ENCODE measurements around the gene IFT20. TPM values are rescaled to one million over a fixed set of nuclear protein-coding genes. Genes with fewer than 3 reads are reported as not detected.

Gene IFT20
- total and polyA plus RNA-seq, 2 donors (not counting 1 experiment from before 2014, with no cell fraction given) = 51.4 to 53.7 TPM

- Histone ChIP-seq H3K9ac (ENCODE audit: insufficient read depth, low read length) (no peak overlapping the region), H4K20me1 (ENCODE audit: control insufficient read depth, extremely low read depth, insufficient read depth, low read length) (no peaks in the 10 kb centered on the region), H2AFZ (ENCODE audit: low read length) (no peak overlapping the region), H3K79me2 (ENCODE audit: control insufficient read depth, insufficient read depth, low read length) (no peaks in the 10 kb centered on the region), H3K9me3 (ENCODE audit: control insufficient read depth, insufficient read depth, low read depth, low read length) (no peaks in the 10 kb centered on the region), H3K4me2 (ENCODE audit: extremely low read depth, insufficient read depth, low read length) (no peak overlapping the region), H3K27me3 (ENCODE audit: control insufficient read depth, insufficient read depth, low read length) (no peaks in the 10 kb centered on the region), H3K36me3 (ENCODE audit: control insufficient read depth, insufficient read depth, low read length) (no peaks in the 10 kb centered on the region), H3K4me3 (replicated peaks in 1 of 4; ENCODE audit: control extremely low read depth in 1 of 4, insufficient read depth in 1 of 4, low read depth in 3 of 4, low read length in 4 of 4) (no peak overlapping the region), H3K4me1 (ENCODE audit: control insufficient read depth, extremely low read depth, insufficient read depth, low read length) (peaks cover 11% of the 10 kb centered on the region), H3K27ac (ENCODE audit: insufficient read depth, low read length) (no peak overlapping the region)
- TF ChIP-seq CTCF (conservative IDR thresholded peaks at IDR 0.05 in 1 of 2, IDR thresholded peaks at IDR 0.05 in 1 of 2; ENCODE audit: low read depth in 1 of 2, low read length in 2 of 2) (no peak), EZH2 (IDR thresholded peaks at IDR 0.05; ENCODE audit: low read length, missing control alignments) (no peak)
- no peak for DNase-seq (ENCODE audit: low read depth in 2 of 2)
Observed at GRCh38 chr17:28317099-28317965, 17.9 kb downstream of the IFT20 start.

- H3K27me3 ChIP-seq (ENCODE audit: control insufficient read depth, insufficient read depth, low read length) = no peaks in the 10 kb centered on the region
- H4K20me1 ChIP-seq (ENCODE audit: control insufficient read depth, extremely low read depth, insufficient read depth, low read length) = no peaks in the 10 kb centered on the region
- H3K9me3 ChIP-seq (ENCODE audit: control insufficient read depth, insufficient read depth, low read depth, low read length) = no peaks in the 10 kb centered on the region
- H2AFZ ChIP-seq (ENCODE audit: low read length) = no peak overlapping the region
- DNase-seq (ENCODE audit: low read depth in 2 of 2) = no peak
- no peak overlapping the region for H3K27ac ChIP-seq (ENCODE audit: insufficient read depth, low read length)
- H3K4me1 ChIP-seq (ENCODE audit: control insufficient read depth, extremely low read depth, insufficient read depth, low read length) = peaks cover 11% of the 10 kb centered on the region
- no peak overlapping the region for H3K9ac ChIP-seq (ENCODE audit: insufficient read depth, low read length)
- no peak overlapping the region for H3K4me2 ChIP-seq (ENCODE audit: extremely low read depth, insufficient read depth, low read length)
- H3K36me3 ChIP-seq (ENCODE audit: control insufficient read depth, insufficient read depth, low read length) = no peaks in the 10 kb centered on the region
- no peak overlapping the region for H3K4me3 ChIP-seq (replicated peaks in 1 of 4; ENCODE audit: control extremely low read depth in 1 of 4, insufficient read depth in 1 of 4, low read depth in 3 of 4, low read length in 4 of 4)
- no peaks in the 10 kb centered on the region for H3K79me2 ChIP-seq (ENCODE audit: control insufficient read depth, insufficient read depth, low read length)
- TF ChIP-seq CTCF (conservative IDR thresholded peaks at IDR 0.05 in 1 of 2, IDR thresholded peaks at IDR 0.05 in 1 of 2; ENCODE audit: low read depth in 1 of 2, low read length in 2 of 2) (no peak), EZH2 (IDR thresholded peaks at IDR 0.05; ENCODE audit: low read length, missing control alignments) (no peak)
Observed at GRCh38 chr17:28315846-28316705, 19.2 kb downstream of the IFT20 start.

GRCh38 chr17:28313841-28314240 lies 21.4 kb downstream of the IFT20 start:
- no peaks in the 10 kb centered on the region for H3K9me3 ChIP-seq (ENCODE audit: control insufficient read depth, insufficient read depth, low read depth, low read length)
- DNase-seq (ENCODE audit: low read depth in 2 of 2) = no peak
- H3K27ac ChIP-seq (ENCODE audit: insufficient read depth, low read length) = no peak overlapping the region
- no peaks in the 10 kb centered on the region for H3K36me3 ChIP-seq (ENCODE audit: control insufficient read depth, insufficient read depth, low read length)
- H3K9ac ChIP-seq (ENCODE audit: insufficient read depth, low read length) = no peak overlapping the region
- H3K27me3 ChIP-seq (ENCODE audit: control insufficient read depth, insufficient read depth, low read length) = no peaks in the 10 kb centered on the region
- H3K79me2 ChIP-seq (ENCODE audit: control insufficient read depth, insufficient read depth, low read length) = no peaks in the 10 kb centered on the region
- H4K20me1 ChIP-seq (ENCODE audit: control insufficient read depth, extremely low read depth, insufficient read depth, low read length) = no peaks in the 10 kb centered on the region
- H3K4me1 ChIP-seq (ENCODE audit: control insufficient read depth, extremely low read depth, insufficient read depth, low read length) = peaks cover 7% of the 10 kb centered on the region
- no peak overlapping the region for H2AFZ ChIP-seq (ENCODE audit: low read length)
- TF ChIP-seq EZH2 (IDR thresholded peaks at IDR 0.05; ENCODE audit: low read length, missing control alignments) (no peak), CTCF (conservative IDR thresholded peaks at IDR 0.05 in 1 of 2, IDR thresholded peaks at IDR 0.05 in 1 of 2; ENCODE audit: low read depth in 1 of 2, low read length in 2 of 2) (no peak)
- no peak overlapping the region for H3K4me2 ChIP-seq (ENCODE audit: extremely low read depth, insufficient read depth, low read length)
- H3K4me3 ChIP-seq (replicated peaks in 1 of 4; ENCODE audit: control extremely low read depth in 1 of 4, insufficient read depth in 1 of 4, low read depth in 3 of 4, low read length in 4 of 4) = no peak overlapping the region

Measured in fibroblast of lung (primary cell).